Neural progenitor cell (in vitro differentiated cells): ENCODE measurements around the gene ATP6V0E1.
"Not testable (repeated sequence)": the region's sequence is repeated elsewhere in the genome, so short reads cannot be mapped to it uniquely, and the experiment has no call there.

Experiments
- CTCF ChIP-seq: fragments of 200-600 bp; sonication (generic); IDR thresholded peaks from 2 replicates; pipeline ENCODE4 v1.5.1; 2017; ENCODE audit warnings: antibody characterized with exemption, mild to moderate bottlenecking
- EZH2phosphoT487 ChIP-seq: fragments of 200-600 bp; sonication (generic); IDR thresholded peaks from 2 replicates; pipeline ENCODE4 v1.6.1; 2017; ENCODE audit warnings: antibody characterized with exemption

- TF ChIP-seq CTCF, EZH2phosphoT487: not testable (repeated sequence)
Measured at GRCh38 chr5:173076471-173076870, 92.9 kb downstream of the ATP6V0E1 start.
